SIG-M5 (cell line): ENCODE results near the gene PITRM1.
"Not testable (repeated sequence)": the region's sequence is repeated elsewhere in the genome, so short reads cannot be mapped to it uniquely, and the experiment has no call there.

Source experiments
- DNase-seq: peaks from one replicate; lab custom pipeline; 2025; lab: John Stamatoyannopoulos, UW

PITRM1 gene

DNA sequence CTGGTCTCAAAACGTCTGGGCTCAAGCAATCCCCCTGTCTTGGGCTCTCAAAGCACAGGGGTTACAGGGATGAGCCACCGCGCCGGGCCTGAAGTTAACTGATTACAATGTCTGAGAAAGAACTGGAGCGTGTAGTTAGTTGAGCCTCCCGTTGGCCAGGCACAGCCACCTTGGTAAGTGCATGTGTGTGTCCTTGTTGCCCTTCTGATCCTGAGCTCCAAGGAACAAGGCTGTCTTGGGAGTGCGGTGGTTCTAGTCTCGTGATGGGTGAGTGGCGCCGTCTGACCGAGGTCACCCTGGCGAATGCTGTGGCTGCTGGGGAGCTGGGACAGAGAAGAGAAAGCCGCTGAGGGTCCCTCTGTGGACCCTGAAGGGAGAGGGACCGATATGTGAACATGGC lies 50.5 kb downstream of the PITRM1 start:
- DNase-seq: no peak

- no peak for DNase-seq
Measured at GRCh38 chr10:3119796-3120459, 52.7 kb downstream of the PITRM1 start.

DNA sequence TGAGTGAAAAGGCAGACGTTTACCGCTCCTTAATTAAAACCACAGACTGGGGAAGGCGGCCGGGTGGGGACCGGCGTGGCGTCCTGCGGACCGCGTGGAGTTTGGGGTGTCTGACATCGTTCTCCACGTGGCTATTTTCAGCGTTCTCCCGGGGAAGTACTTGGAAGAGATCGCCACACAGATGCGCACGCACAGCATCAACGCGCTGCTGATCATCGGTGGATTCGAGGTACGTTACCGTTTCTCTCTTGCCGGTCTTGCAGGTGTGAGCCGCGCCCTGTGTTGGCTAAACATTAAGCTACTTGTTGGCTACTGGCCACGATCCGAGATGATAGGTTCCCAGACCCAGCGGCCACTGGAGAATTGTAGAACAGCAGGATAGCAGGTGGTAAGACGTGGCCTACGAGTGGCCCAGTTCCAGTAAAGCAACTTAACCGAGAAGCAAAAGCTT lies 53.9 kb downstream of the PITRM1 start:
- DNase-seq: no peak

- DNase-seq: no peak
Measured at GRCh38 chr10:3117486-3117885, 55.1 kb downstream of the PITRM1 start.

DNA sequence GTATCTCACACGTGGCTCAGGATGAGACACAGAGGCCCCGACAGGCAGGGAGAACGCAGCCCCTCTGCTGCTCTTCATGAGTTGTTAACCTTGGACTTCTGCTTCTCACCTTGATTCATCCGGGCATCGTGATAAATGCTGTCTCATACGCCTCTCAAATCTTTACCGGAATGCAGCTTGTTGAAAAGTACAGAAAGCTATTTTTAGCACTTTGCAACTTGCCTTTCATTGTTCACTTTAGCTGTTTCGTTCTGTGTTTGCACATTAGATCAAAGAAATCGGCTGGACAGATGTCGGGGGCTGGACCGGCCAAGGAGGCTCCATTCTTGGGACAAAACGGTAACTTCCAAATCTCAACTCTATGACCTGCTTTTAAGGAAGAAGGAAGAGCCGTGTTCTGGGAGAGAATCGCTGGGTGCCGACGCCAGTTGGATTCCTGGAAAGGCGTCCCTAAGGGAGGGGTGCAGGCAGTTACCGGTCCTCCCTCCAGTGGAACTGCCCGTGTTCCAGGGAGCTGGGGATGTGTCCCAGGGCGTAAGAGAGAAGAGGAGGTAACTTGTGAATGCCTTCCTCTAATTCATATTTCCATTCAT lies 56.0 kb downstream of the PITRM1 start:
- DNase-seq: no peak

GRCh38 chr10:3115685-3116084 lies 56.9 kb downstream of the PITRM1 start:
- DNase-seq: no peak

- no peak for DNase-seq
Measured at GRCh38 chr10:3113343-3113720, 59.2 kb downstream of the PITRM1 start.

GRCh38 chr10:3111621-3112163 lies 60.9 kb downstream of the PITRM1 start:
- DNase-seq: no peak

DNA sequence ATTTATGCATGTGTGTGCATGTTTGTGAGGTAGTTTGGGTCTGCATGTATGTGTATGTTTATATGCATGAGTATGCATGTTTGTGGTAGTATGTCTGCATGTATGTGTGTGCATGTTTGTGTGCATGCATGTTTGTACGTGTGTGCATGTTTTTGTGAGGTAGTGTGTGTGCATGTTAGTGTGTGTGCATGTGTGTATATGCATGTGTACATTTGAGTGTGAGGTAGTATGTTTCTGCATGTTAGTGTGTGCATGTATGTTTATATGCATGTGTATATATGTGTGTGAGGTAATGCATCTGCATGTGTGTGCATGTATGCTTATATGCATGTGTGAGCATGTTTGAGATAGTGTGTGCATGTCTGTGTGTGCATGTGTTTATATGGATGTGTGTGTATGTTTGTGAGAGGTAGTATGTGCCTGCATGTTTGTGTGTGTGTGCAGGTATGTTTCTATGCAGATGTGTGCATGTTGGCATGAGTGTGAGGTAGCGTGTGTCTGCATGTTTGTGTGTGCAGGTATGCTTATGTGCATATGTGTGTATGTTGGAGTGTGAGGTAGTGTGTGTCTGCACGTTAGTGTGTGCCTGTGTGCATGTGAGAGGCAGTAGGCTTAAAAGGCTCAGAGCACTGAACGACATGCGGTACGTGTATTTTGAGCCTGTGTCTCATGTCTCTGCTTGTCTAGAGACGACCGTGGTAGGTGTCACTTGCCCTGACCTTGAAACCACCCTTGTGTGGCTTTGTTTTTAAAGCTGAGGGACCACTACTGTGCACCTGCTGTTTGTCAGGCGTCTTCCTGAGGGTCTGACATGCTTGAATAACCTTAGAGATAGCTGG lies 61.6 kb downstream of the PITRM1 start:
- no peak for DNase-seq

DNA sequence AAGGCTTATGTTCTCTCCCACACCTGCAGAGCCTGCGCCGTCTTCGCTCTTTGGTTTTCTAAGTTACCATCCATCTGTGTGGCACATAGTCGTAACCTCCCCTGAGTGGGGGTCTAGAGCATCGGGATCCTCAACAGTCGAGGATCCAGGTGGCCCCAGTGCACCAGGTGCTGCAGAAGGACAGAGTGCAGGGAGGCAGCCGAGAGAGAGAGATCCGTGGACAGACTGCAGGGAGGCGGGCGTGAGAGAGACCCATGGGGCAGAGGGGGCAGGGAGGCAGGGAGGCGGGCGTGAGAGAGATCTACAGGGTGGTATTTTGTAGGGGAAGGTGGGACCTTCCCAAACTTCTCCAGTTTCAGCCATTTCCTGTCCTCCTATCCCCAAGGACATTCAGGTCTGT lies 62.9 kb downstream of the PITRM1 start:
- no peak for DNase-seq

- no peak for DNase-seq
Measured at GRCh38 chr10:3109196-3109595, 63.4 kb downstream of the PITRM1 start.

- no peak for DNase-seq
Measured at GRCh38 chr10:3108575-3109105, 63.9 kb downstream of the PITRM1 start.

DNA sequence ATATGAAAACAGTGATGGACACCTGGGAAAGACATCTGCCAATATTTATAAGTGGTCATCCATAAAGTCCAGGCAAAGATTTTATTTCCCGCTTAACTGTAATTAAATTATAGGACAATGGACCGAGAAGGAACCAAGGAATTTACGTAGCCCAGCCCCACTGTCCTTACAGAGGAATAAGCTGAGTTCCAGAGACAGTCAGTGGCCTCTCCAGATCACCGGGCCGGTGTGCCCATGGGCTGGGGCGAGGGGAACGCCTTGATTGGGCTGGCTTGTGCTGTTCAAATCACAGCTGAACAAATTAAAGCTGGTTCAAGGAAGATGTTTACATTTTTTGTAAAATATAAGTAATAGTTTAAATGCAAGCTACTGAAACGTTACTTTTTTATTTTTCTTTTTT lies 64.5 kb downstream of the PITRM1 start:
- DNase-seq: no peak

DNA sequence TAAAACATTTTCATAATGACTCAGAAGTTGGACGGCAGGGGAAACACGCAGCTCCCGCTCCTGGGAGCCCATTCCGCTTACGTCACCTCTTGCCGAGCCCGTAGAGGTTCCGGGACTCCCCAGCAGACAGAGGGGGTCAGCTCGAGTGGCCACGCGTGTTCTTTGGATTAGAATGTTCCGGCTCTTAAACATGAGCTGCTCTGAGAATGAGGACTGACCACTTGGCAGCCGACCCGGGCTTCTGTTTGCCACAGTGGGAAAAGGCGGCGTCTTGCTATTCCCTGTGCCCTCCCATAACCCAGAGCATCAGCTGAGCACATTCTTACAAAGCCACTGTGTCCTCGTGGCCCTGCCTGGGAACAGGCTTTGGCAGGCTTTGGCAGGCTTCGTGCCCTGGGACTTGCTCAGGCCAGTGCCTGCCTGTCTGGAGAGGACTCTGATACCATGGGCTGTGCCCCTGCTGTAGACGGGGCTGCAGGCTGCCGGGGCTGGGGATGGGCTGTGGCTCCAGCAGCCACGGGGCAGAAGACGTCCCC lies 65.1 kb downstream of the PITRM1 start:
- no peak for DNase-seq

DNA sequence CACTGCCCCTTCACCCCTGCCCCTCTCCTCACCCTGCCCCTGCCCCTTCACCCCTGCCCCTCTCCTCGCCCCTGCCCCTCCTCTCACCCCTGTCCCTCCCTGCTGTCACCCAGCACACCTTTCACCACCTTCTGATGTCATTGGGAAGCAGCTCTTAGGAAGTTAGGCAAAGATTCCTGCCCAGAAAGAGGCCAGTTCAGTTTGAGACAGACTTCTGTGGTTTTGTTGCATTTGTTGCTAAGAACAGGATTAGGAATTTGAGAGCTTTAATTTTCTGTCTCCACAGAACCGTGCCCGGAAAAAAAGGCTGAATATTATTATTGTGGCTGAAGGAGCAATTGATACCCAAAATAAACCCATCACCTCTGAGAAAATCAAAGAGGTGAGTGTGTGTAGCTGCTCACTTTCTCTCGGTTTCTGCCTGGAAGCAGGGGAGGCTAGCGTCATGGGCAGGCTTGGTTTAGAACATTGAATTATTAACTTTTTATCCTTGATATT lies 65.6 kb downstream of the PITRM1 start:
- DNase-seq: no peak

DNA sequence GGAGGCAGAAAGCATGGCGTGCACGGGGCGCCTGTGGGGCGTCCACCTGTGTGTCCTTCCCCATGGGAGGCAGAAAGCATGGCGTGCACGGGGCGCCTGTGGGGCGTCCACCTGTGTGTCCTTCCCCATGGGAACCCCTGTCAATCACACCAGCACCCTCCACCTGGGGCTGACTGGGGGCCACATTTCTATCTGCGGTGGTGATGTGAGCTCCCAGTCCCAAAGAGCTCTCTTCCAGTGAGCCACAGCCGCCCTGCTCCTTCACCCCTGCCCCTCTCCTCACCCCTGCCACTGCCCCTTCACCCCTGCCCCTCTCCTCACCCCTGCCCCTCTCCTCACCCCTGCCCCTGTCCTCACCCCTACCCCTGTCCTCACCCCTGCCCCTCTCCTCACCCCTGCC lies 66.3 kb downstream of the PITRM1 start:
- not testable (repeated sequence) for DNase-seq

DNA sequence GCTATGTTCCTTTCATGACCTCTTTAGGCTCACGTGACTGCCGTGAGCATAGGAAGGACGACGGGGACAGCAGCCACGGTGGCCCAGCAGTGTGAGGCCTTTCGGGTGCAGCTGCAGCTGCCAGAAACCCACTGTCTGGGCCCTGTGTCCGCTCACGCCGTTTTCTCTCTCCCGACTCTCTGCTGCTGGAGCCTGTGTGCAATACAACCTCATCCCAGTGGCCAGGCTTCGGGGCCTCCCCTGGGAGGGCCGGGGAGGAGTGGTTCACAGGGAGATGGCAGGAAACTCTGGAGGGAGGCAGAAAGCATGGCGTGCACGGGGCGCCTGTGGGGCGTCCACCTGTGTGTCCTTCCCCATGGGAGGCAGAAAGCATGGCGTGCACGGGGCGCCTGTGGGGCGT lies 66.7 kb downstream of the PITRM1 start:
- no peak for DNase-seq

DNA sequence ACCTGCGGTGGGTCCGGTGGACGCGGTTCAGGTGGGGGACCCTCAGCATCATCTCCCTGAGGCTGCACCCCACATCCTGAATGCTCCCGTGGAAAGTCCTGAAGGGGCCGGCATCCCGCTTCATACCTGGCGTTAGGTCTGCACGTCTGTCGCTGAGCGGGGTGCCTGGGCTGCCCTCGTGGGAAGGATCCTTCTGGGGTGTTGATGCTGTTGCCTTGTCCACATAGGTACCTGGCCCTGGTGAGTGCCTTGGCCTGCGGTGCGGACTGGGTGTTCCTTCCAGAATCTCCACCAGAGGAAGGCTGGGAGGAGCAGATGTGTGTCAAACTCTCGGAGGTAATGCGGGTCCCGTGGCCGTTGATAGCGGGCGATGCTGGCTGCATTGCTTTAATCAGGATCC lies 67.4 kb downstream of the PITRM1 start:
- no peak for DNase-seq

- DNase-seq: no peak
Measured at GRCh38 chr10:3104251-3104918, 68.2 kb downstream of the PITRM1 start.

- no peak for DNase-seq
Measured at GRCh38 chr10:3103646-3104045, 68.9 kb downstream of the PITRM1 start.

GRCh38 chr10:3102720-3103427 lies 69.7 kb downstream of the PITRM1 start:
- no peak for DNase-seq
